ENCODE data around the gene PDE4A. TPM values are rescaled to one million over a fixed set of nuclear protein-coding genes. Genes with fewer than 3 reads are reported as not detected.

PDE4A gene
- total RNA-seq, 2 experiments from 2014 or later = 28.2 to 29.2 TPM

DNA sequence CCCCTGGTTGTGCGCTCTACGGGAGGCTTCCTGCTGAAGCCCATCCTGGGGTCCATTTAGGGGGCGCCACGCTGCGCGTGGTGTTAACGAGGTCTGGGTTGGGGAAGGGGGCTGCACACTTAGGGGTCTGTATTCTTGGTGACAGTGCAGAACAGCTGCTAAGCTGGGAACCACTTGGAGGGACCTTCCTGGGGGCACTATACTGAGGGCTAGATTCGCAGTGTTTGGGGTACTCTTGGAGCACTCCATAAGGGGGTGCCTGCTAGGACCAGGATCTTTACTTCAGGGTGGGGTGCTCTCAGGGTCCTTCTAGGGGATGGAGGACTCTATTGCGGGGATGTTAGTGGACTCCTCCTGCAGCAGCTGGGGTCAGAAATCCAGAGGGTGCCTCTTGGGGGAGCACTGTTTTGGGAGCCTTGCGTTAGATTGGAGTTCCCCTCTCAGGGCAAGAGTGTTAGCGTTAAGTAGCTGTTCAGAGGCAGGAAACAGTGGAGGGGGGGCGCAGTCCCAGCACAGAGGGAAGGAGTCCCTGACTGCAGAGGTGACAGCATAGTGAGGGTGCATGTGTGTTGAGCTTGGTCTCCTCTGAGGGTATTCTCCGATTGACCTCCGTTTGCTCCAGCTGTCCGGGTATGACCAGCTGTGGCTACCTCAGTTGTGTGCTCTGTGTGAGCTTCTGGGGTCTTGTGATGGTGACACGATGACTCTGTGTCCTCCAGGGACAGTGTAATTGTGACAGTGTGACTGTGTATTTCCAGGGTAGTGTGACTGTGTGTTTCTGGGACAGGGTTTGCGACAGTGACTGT lies 1.1 kb downstream of the PDE4A start:
- POLR2A ChIA-PET = interaction anchor here (0.6 to 7.0 kb wide), 10 partner anchors 9 to 183 kb away, joined by 3 to 199 read pairs (median 3); partner anchors contain the start of genes CDC37, ICAM5 and KEAP1
- peak overlapping the region; percentile 79 for H3K27ac Mint-ChIP-seq
- peak; percentile 13 for ATAC-seq (ENCODE audit: low read depth)
- H3K36me3 Mint-ChIP-seq = peaks cover 5% of the 10 kb centered on the region
- no peaks in the 10 kb centered on the region for H3K9me3 Mint-ChIP-seq
- H3K27me3 Mint-ChIP-seq = peaks cover 15% of the 10 kb centered on the region
- peak overlapping the region; percentile 89 for H3K4me3 Mint-ChIP-seq
- peak; percentile 58 for DNase-seq
- peaks cover 64% of the 10 kb centered on the region for H3K4me1 Mint-ChIP-seq

DNA sequence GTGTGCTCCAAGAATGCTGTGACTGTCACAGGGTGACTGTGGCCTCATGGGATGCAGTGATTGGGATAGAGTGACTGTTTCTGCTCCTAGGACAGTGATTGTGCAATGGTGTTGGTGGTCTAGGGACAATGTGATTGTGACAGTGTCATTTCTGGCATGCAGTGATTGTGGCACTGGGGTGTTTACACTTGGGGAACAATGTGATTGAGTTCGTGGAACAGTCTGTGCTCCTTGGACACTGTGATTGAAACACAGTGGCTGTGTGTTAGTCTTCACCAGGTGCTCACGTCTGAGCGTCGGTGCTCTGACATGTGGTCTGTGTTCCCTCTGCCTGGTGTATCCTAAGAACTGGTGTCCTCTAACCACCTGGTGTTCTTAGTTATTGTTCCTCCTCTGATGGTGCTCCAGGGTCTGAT lies 1.7 kb downstream of the PDE4A start:
- POLR2A ChIA-PET = interaction anchor here (0.7 to 7.0 kb wide), 4 partner anchors 10 to 81 kb away, joined by 3 to 199 read pairs (median 10); partner anchors contain the start of genes CDC37 and KEAP1
- Mint-ChIP-seq H3K4me3 (peak overlapping the region; percentile 89), H3K36me3 (peaks cover 5% of the 10 kb centered on the region), H3K9me3 (no peaks in the 10 kb centered on the region), H3K4me1 (peaks cover 65% of the 10 kb centered on the region), H3K27ac (peak overlapping the region; percentile 79), H3K27me3 (peaks cover 13% of the 10 kb centered on the region)
- DNase-seq (no peak), ATAC-seq (ENCODE audit: low read depth) (no peak)

DNA sequence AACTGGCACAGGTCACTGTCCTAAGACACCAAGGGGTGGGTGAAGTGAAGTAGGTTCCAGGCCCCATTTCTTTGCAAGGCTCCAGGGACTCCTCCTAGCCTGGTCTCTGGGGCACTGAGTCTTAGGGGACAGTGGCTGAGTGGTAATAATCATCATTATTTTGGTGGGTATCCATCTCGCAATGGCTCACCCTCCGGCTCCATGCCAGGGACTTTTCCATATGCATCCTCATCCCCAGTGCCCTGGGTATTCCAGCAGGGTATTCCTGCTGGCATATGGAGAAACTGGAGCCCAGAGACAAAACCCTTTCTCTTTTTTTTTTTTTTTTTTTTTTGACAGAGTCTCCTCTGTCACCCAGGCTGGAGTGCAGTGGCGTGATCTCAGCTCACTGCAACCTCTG lies 2.5 kb downstream of the PDE4A start:
- DNase-seq (no peak), ATAC-seq (ENCODE audit: low read depth) (no peak)
- H3K9me3 Mint-ChIP-seq = no peaks in the 10 kb centered on the region
- H3K36me3 Mint-ChIP-seq = peaks cover 5% of the 10 kb centered on the region
- H3K4me1 Mint-ChIP-seq = peaks cover 68% of the 10 kb centered on the region
- peak overlapping the region; percentile 89 for H3K4me3 Mint-ChIP-seq
- H3K27ac Mint-ChIP-seq = no peak overlapping the region
- peaks cover 12% of the 10 kb centered on the region for H3K27me3 Mint-ChIP-seq
- POLR2A ChIA-PET = interaction anchor here (1.1 to 10.8 kb wide), 4 partner anchors 10 to 153 kb away, joined by 3 to 133 read pairs (median 6); partner anchors contain the start of genes CDC37 and ICAM1

DNA sequence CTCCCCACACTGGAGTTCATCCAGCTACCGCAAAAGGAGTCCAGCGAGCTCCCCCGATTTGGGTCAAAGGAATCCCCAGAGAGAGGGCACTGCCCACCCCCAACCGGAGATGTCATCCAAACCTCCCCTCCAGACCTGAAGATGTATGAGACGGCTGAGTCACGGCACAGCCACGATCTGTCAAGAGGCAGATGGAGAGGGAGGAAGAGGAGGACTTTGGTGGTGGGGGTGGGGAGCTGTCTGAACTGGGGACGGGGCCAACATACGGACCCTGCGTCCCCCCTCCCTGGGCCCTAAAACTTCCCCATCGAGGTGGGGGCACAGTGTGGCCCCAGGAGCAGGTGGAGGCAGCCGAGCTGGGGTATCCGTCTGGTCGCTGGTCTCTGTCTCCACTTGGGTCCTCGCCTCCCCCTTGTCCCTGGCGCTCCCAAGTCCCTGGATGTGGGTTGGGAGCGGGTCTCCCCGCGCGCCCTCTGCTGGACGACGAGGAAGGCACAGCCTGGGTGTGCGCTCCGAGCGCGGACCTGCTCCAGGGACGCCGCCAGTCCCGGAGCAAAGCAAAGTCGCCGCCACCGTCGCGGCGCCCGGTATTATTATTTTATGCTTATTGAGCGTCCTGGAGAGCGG lies 3.8 kb downstream of the PDE4A start:
- Mint-ChIP-seq H3K27me3 (peaks cover 3% of the 10 kb centered on the region), H3K27ac (peak overlapping the region; percentile 93), H3K4me1 (peaks cover 72% of the 10 kb centered on the region), H3K36me3 (peaks cover 5% of the 10 kb centered on the region), H3K4me3 (peak overlapping the region; percentile 85), H3K9me3 (no peaks in the 10 kb centered on the region)
- DNase-seq = peak; percentile 84
- no peak for ATAC-seq (ENCODE audit: low read depth)
- POLR2A ChIA-PET = interaction anchor here (0.6 to 10.8 kb wide), 5 partner anchors 9 to 837 kb away, joined by 3 to 133 read pairs (median 4); partner anchors contain the start of genes CDC37 and ICAM1

DNA sequence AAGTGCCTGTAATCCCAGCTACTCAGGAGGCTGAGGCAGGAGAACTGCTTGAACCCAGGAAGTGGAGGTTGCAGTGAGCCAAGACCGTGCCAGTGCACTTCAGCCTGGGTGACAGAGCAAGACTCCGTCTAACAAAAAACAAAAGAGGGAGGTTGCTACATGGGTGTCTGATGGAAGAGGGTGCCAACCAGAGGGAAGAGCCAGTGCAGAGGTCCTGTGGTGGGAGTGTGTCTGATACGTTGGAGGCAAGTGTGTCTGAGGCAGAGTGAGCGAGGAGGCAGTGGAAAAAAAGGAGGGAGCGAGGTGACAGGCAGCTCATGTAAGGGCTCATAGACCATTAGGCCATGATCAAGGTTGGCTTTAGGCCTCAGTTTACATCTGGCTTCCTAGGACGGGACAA lies 6.8 kb downstream of the PDE4A start:
- H3K4me3 Mint-ChIP-seq = peak overlapping the region; percentile 13
- peaks cover 79% of the 10 kb centered on the region for H3K4me1 Mint-ChIP-seq
- H3K36me3 Mint-ChIP-seq = peaks cover 5% of the 10 kb centered on the region
- H3K27me3 Mint-ChIP-seq = peaks cover 10% of the 10 kb centered on the region
- POLR2A ChIA-PET = interaction anchor here (0.8 to 10.8 kb wide), 5 partner anchors 8 to 139 kb away, joined by 3 to 133 read pairs (median 11); partner anchors contain the start of genes CDC37 and KRI1
- H3K27ac Mint-ChIP-seq = peak overlapping the region; percentile 83
- DNase-seq (no peak), ATAC-seq (ENCODE audit: low read depth) (no peak)
- no peaks in the 10 kb centered on the region for H3K9me3 Mint-ChIP-seq

DNA sequence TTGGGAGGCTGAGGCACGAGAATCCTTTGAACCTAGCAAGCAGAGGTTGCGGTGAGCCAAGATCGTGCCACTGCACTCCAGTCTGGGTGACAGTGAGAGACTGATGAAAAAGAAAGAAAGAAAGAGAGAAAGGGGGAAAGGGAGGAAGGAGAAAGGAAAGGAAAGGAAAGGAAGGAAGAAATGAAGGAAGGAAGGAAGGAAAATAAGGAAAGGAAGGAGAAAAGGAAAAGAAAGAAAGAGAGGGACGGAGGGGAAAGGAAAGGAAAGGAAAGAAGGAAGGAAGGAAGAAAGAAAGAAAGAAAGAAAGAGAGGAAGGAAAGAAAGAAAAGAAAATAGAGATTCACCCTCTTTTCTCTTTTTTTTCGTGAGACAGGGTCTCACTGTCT lies 8.7 kb downstream of the PDE4A start:
- Mint-ChIP-seq H3K4me3 (peak overlapping the region; percentile 67), H3K27me3 (peaks cover 10% of the 10 kb centered on the region), H3K9me3 (no peaks in the 10 kb centered on the region), H3K36me3 (peaks cover 9% of the 10 kb centered on the region), H3K4me1 (peaks cover 72% of the 10 kb centered on the region), H3K27ac (peak overlapping the region; percentile 83)
- DNase-seq (no peak), ATAC-seq (ENCODE audit: low read depth) (no peak)
- POLR2A ChIA-PET = interaction anchor here (1.2 to 10.8 kb wide), 4 partner anchors 13 to 193 kb away, joined by 3 to 133 read pairs (median 13); partner anchors contain the start of gene CDC37

DNA sequence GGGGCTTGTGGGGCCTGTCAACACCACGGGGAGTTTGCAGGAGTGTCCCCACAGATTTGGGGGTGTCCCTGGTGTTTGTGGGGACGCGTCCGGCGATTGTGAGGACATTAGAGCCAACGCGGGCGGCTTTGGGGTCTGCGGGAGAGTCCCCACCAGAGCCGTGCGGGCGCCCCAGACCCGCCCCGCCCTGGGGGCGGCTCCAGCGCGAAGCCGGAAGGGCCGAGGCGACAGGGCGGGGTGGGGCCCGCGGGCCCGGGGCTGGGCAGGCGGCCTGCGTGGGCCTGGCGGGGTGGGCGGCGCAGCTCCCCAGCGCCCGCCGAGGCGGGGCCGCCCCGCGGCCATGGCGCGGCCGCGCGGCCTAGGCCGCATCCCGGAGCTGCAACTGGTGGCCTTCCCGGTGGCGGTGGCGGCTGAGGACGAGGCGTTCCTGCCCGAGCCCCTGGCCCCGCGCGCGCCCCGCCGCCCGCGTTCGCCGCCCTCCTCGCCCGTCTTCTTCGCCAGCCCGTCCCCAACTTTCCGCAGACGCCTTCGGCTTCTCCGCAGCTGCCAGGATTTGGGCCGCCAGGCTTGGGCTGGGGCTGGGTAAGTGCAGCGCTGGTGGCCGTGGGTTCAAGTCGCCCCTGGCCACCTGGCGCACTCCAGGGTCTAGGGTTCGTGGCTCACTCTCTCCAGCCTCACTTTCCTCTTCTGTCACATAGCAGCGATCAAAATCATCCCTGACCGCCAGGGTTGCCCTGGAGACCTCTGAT lies 10.3 kb downstream of the PDE4A start:
- Mint-ChIP-seq H3K4me1 (peaks cover 67% of the 10 kb centered on the region), H3K4me3 (peak overlapping the region; percentile 94), H3K36me3 (peaks cover 10% of the 10 kb centered on the region), H3K27me3 (peaks cover 10% of the 10 kb centered on the region), H3K27ac (peak overlapping the region; percentile 97), H3K9me3 (no peaks in the 10 kb centered on the region)
- DNase-seq (peak; percentile 61), ATAC-seq (ENCODE audit: low read depth) (no peak)
- POLR2A ChIA-PET = interaction anchor here (1.0 to 10.8 kb wide), 3 partner anchors 10 to 30 kb away, joined by 3 to 133 read pairs (median 4); partner anchors contain the start of genes CDC37 and PDE4A

DNA sequence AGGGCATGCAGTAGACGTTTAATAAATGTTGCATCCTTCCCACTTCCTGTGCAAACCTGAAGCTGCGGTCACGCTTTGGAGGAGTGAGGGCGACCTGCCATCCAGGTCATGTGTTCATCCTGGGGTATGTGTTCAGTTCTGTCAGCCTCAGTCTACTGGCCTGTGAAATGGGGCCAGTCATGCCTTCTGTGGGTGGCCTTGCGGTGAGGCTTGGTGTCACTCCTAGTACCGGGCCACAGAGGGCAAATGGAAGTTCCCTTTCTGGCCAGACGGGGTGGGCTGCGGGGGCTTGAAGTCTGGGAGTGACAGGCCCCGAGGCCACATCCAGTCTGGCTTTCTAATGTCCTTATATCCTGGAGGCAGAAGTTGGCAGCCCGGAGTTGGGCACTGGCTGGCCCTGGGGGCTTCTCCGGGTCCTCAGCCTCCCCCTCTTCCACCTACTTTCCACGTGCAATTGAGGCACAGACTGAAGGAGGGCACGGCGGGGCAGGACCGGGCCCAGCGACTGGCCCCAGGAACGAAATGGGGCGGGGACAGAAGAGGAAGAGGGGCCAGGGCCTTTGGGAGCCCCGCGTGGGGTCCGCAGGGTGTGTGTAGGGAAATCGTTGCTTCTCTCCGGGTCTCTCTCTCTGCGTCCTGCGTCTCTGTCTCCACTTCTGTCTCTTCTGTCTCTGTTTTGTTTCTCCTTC lies 11.1 kb downstream of the PDE4A start:
- Mint-ChIP-seq H3K9me3 (no peaks in the 10 kb centered on the region), H3K4me1 (peaks cover 69% of the 10 kb centered on the region), H3K36me3 (peaks cover 9% of the 10 kb centered on the region), H3K4me3 (peak overlapping the region; percentile 94), H3K27ac (peak overlapping the region; percentile 97), H3K27me3 (peaks cover 10% of the 10 kb centered on the region)
- DNase-seq (no peak), ATAC-seq (ENCODE audit: low read depth) (peak; percentile 7)
- POLR2A ChIA-PET = interaction anchor here (1.0 to 10.8 kb wide), 4 partner anchors 11 to 30 kb away, joined by 3 to 133 read pairs (median 4); partner anchors contain the start of genes CDC37 and PDE4A

DNA sequence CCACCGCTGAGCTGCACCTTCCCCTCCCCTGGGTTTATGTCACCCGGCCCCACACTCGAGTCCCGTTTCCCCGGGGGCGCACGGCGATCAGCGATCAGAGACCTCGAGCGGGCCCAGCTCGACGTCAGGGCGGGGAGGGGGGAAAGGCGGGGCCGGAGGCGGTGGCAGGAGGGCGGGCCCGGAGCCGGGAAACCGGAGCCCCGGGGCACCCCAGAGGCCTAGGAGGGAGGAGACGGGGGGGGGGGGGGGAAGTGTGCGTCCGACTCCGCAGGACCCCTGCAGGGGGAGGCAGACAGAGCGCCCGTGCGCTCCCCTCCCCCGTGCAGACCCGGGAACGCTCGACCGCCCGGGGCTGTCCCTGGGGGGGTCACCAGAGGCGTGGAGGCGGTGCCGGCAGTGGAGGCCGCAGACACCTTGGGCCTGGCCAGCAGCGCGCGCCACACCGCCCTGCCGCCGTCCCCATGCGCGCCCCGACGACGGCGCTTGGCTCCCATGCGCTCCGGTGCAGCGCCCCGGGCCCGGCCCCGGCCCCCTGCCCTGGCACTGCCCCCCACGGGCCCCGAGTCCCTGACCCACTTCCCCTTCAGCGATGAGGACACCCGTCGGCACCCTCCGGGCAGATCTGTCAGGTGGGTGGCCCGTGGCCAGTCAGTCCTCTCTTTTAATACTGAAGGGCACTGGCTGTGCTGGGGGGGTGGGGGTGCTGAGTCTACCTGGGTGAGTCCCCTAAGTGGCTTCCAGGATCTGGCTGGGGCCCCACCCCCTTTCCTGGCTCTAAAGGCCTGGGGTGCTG lies 11.8 kb downstream of the PDE4A start:
- Mint-ChIP-seq H3K27ac (peak overlapping the region; percentile 97), H3K27me3 (peaks cover 10% of the 10 kb centered on the region), H3K4me3 (peak overlapping the region; percentile 94), H3K4me1 (peaks cover 62% of the 10 kb centered on the region), H3K9me3 (no peaks in the 10 kb centered on the region), H3K36me3 (peaks cover 9% of the 10 kb centered on the region)
- POLR2A ChIA-PET = interaction anchor here (1.0 to 10.8 kb wide), 3 partner anchors 8 to 25 kb away, joined by 4 to 133 read pairs (median 4); partner anchors contain the start of genes CDC37 and PDE4A
- peak; percentile 80 for DNase-seq
- ATAC-seq (ENCODE audit: low read depth) = peak; percentile 35

DNA sequence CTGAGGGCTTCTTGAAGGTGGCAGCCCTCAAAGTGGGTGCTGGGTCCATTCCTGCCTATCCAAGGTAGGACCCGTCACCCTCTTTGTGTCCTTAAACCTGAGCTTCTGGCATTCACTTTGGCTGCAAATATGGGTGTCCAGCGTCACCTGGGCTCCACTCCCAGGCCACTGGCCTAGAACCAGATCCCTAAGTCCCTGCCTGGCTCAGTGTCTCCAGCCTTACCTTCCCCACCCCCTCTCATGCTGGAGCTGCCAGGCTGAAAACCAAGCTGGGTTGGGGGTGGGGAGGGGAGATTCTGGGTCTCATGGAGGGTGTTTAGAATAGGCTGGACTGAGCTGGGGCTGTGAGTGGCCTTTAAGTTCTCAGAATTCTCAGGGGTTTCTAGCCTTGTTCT lies 12.4 kb downstream of the PDE4A start:
- H3K9me3 Mint-ChIP-seq = no peaks in the 10 kb centered on the region
- H3K27me3 Mint-ChIP-seq = peaks cover 10% of the 10 kb centered on the region
- DNase-seq (no peak), ATAC-seq (ENCODE audit: low read depth) (no peak)
- POLR2A ChIA-PET = interaction anchor here (1.0 to 10.8 kb wide), 3 partner anchors 9 to 25 kb away, joined by 3 to 133 read pairs (median 4); partner anchors contain the start of gene CDC37
- H3K4me3 Mint-ChIP-seq = peak overlapping the region; percentile 48
- H3K4me1 Mint-ChIP-seq = peaks cover 56% of the 10 kb centered on the region
- H3K36me3 Mint-ChIP-seq = peaks cover 9% of the 10 kb centered on the region
- no peak overlapping the region for H3K27ac Mint-ChIP-seq

DNA sequence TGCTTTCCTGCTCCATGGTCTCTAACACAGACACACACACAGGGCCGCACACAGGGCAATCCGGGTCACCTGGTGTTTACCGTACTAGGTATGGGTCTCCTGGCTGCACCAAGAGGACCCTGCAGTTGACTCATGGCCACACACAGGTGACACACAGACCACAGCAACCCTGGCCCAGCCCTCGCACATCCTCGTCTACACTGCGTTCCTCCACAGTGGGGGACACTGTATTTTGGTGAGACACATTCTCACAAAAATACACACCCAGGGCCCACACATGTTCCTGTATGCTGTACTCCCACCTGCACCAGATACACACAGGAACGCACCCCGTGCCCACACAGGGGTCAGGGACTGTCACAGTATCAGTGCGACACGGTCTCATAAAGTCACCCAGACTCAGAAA lies 12.8 kb downstream of the PDE4A start:
- POLR2A ChIA-PET = interaction anchor here (1.0 to 10.8 kb wide), 3 partner anchors 9 to 26 kb away, joined by 3 to 133 read pairs (median 4); partner anchors contain the start of gene CDC37
- peak overlapping the region; percentile 48 for H3K4me3 Mint-ChIP-seq
- H3K27ac Mint-ChIP-seq = peak overlapping the region; percentile 18
- ATAC-seq (ENCODE audit: low read depth) (no peak), DNase-seq (no peak)
- H3K27me3 Mint-ChIP-seq = peaks cover 10% of the 10 kb centered on the region
- H3K4me1 Mint-ChIP-seq = peaks cover 52% of the 10 kb centered on the region
- H3K9me3 Mint-ChIP-seq = no peaks in the 10 kb centered on the region
- peaks cover 9% of the 10 kb centered on the region for H3K36me3 Mint-ChIP-seq
